Right atrium auricular region (tissue), 2 donors: Measurements from ENCODE around the gene SDHAF2. TPM values are rescaled to one million over a fixed set of nuclear protein-coding genes. Genes with fewer than 3 reads are reported as not detected.

Experiments used
- DNase-seq: peaks from one replicate; pipeline ENCODE4 v3.0.0-alpha.2; 2019; ENCODE audit warnings: low spot score
- H3K27ac ChIP-seq, 2 donors: fragments of 200-600 bp; sonication (generic); 1 replicate in 1 of 2; 2 replicates in 1 of 2; pipeline ENCODE4 v1.5.1; 2016 to 2019
- H3K27me3 ChIP-seq, 2 donors: fragments of 200-600 bp; sonication (generic); one replicate each; pipeline versions ENCODE4 v1.5.1 to v1.6.0; 2017 to 2019
- H3K36me3 ChIP-seq: fragments of 200-600 bp; sonication (generic); one replicate; pipeline ENCODE4 v1.5.1; 2016
- H3K4me1 ChIP-seq, 2 donors: fragments of 200-600 bp; sonication (generic); one replicate each; pipeline versions ENCODE4 v1.5.1 to v1.6.0; 2017 to 2019
- H3K4me3 ChIP-seq, 2 donors: fragments of 200-600 bp; sonication (generic); 1 replicate in 1 of 2; 2 replicates in 1 of 2; pipeline ENCODE4 v1.5.1; 2017 to 2019; ENCODE audit warnings: mild to moderate bottlenecking in 1 of 2, moderate library complexity in 1 of 2
- H3K9me3 ChIP-seq, 2 donors: fragments of 200-600 bp; sonication (generic); one replicate each; pipeline ENCODE4 v1.5.1; 2019
- CTCF ChIP-seq, 2 donors: fragments of 200-600 bp; sonication (generic); IDR thresholded peaks; one replicate each; pipeline ENCODE4 v1.5.1; 2019; ENCODE audit warnings: antibody characterized with exemption in 2 of 2
- total RNA-seq, 2 donors: library from RNA; depleted of rRNA; stranded (reverse); fragments of >200 nt; gene quantifications; one replicate each; pipeline ENCODE4 v1.1.0, GENCODE V29; 2016

Gene SDHAF2
- total RNA-seq, 2 donors from 2014 or later = 44.1 to 50.7 TPM

- Histone ChIP-seq H3K4me1 (peaks cover 0 to 11% of the 10 kb centered on the region in 2 donors), H3K9me3 (no peaks in the 10 kb centered on the region), H3K4me3 (no peak overlapping the region), H3K27me3 (no peaks in the 10 kb centered on the region), H3K36me3 (peaks cover 43% of the 10 kb centered on the region), H3K27ac (no peak overlapping the region)
- DNase-seq = no peak
- no peak for TF ChIP-seq CTCF (IDR thresholded peaks at IDR 0.05)
These were observed 7.6 kb downstream of the SDHAF2 start for GRCh38 chr11:61437496-61437895.

- H3K9me3 ChIP-seq = no peaks in the 10 kb centered on the region
- no peak overlapping the region for H3K4me3 ChIP-seq
- H3K27ac ChIP-seq = no peak overlapping the region
- no peak for TF ChIP-seq CTCF (IDR thresholded peaks at IDR 0.05)
- H3K4me1 ChIP-seq = peaks cover 0 to 11% of the 10 kb centered on the region in 2 donors
- H3K36me3 ChIP-seq = peaks cover 46% of the 10 kb centered on the region
- DNase-seq = no peak
- no peaks in the 10 kb centered on the region for H3K27me3 ChIP-seq
These were observed 9.7 kb downstream of the SDHAF2 start for GRCh38 chr11:61439615-61440014.

- no peak for DNase-seq
- Histone ChIP-seq H3K4me3 (no peak overlapping the region), H3K27me3 (no peaks in the 10 kb centered on the region), H3K4me1 (peaks cover 0 to 20% of the 10 kb centered on the region in 2 donors), H3K27ac (no peak overlapping the region), H3K36me3 (peaks cover 45% of the 10 kb centered on the region), H3K9me3 (no peaks in the 10 kb centered on the region)
- no peak for TF ChIP-seq CTCF (IDR thresholded peaks at IDR 0.05)
These were observed 12.7 kb downstream of the SDHAF2 start for GRCh38 chr11:61442616-61443015.

GRCh38 chr11:61445516-61445915, 15.6 kb downstream of the SDHAF2 start:
- TF ChIP-seq CTCF (IDR thresholded peaks at IDR 0.05) = no peak
- no peak for DNase-seq
- Histone ChIP-seq H3K4me3 (no peak overlapping the region), H3K4me1 (peaks cover 0 to 36% of the 10 kb centered on the region in 2 donors), H3K36me3 (peaks cover 21% of the 10 kb centered on the region), H3K27ac (peak overlapping the region in 1 of 2 donors; percentile 77), H3K9me3 (no peaks in the 10 kb centered on the region), H3K27me3 (no peaks in the 10 kb centered on the region)

- no peaks in the 10 kb centered on the region for H3K9me3 ChIP-seq
- H3K36me3 ChIP-seq = peaks cover 15% of the 10 kb centered on the region
- peak overlapping the region; percentile 72 to 77 for H3K27ac ChIP-seq
- H3K4me3 ChIP-seq = no peak overlapping the region
- peak; percentile 59 to 88 for TF ChIP-seq CTCF (IDR thresholded peaks at IDR 0.05)
- peak; percentile 95 for DNase-seq
- H3K27me3 ChIP-seq = no peaks in the 10 kb centered on the region
- peaks cover 0 to 36% of the 10 kb centered on the region in 2 donors for H3K4me1 ChIP-seq
These were observed 16.3 kb downstream of the SDHAF2 start for GRCh38 chr11:61446211-61446651.
